WERI-Rb-1 (cell line): ENCODE results near the gene PITPNM2.

Experiments
- DNase-seq: peaks from one replicate; pipeline ENCODE4 v3.0.0-alpha.2; 2020
- H3K27ac ChIP-seq: fragments of 250-450 bp; sonication (Bioruptor Pico); 2 replicates; pipeline ENCODE4 v1.5.1; 2020; ENCODE audit warnings: mild to moderate bottlenecking, moderate library complexity
- H3K27me3 ChIP-seq: fragments of 250-450 bp; sonication (Bioruptor Pico); 2 replicates; pipeline ENCODE4 v1.5.1; 2021; ENCODE audit warnings: mild to moderate bottlenecking, low read depth, moderate library complexity; ENCODE audit not compliant: insufficient read depth, severe bottlenecking
- H3K36me3 ChIP-seq: fragments of 250-450 bp; sonication (Bioruptor Pico); 2 replicates; pipeline ENCODE4 v1.5.1; 2020; ENCODE audit warnings: mild to moderate bottlenecking, moderate library complexity
- H3K4me3 ChIP-seq: 2 replicates; pipeline ENCODE4 v1.5.1; 2011; ENCODE audit warnings: low read depth, mild to moderate bottlenecking, control low read depth, low read length
- H3K9me3 ChIP-seq: fragments of 250-450 bp; sonication (Bioruptor Pico); 2 replicates; pipeline ENCODE4 v1.5.1; 2021; ENCODE audit warnings: mild to moderate bottlenecking, moderate library complexity; ENCODE audit not compliant: severe bottlenecking
- CTCF ChIP-seq: IDR thresholded peaks from 2 replicates; pipeline ENCODE4 v1.5.1; 2011; ENCODE audit warnings: low read depth, mild to moderate bottlenecking, control low read depth, inconsistent platforms, low read length

Gene PITPNM2

GRCh38 chr12:123122626-123123025, 28.3 kb downstream of the PITPNM2 start:
- Histone ChIP-seq H3K4me3 (no peak overlapping the region), H3K27ac (no peak overlapping the region), H3K9me3 (no peaks in the 10 kb centered on the region), H3K36me3 (no peaks in the 10 kb centered on the region), H3K27me3 (no peaks in the 10 kb centered on the region)
- TF ChIP-seq CTCF = no peak
- DNase-seq = no peak

- Histone ChIP-seq H3K27me3 (no peaks in the 10 kb centered on the region), H3K9me3 (no peaks in the 10 kb centered on the region), H3K27ac (no peak overlapping the region), H3K36me3 (no peaks in the 10 kb centered on the region), H3K4me3 (no peak overlapping the region)
- no peak for DNase-seq
- TF ChIP-seq CTCF = no peak
These were observed 29.2 kb downstream of the PITPNM2 start for GRCh38 chr12:123121670-123122069.

- no peaks in the 10 kb centered on the region for H3K9me3 ChIP-seq
- H3K27ac ChIP-seq = no peak overlapping the region
These were observed 30.3 kb downstream of the PITPNM2 start for GRCh38 chr12:123120452-123121166.

GRCh38 chr12:123119808-123120207, 31.1 kb downstream of the PITPNM2 start:
- DNase-seq = no peak
- no peak overlapping the region for H3K4me3 ChIP-seq
- no peaks in the 10 kb centered on the region for H3K9me3 ChIP-seq
- no peak overlapping the region for H3K27ac ChIP-seq
- H3K27me3 ChIP-seq = no peaks in the 10 kb centered on the region
- TF ChIP-seq CTCF = no peak
- no peaks in the 10 kb centered on the region for H3K36me3 ChIP-seq

More at GRCh38 chr12:123120452-123121166, 30.3 kb downstream of the PITPNM2 start:
- DNase-seq = no peak
- H3K36me3 ChIP-seq = no peaks in the 10 kb centered on the region
- H3K27me3 ChIP-seq = no peaks in the 10 kb centered on the region
- TF ChIP-seq CTCF = no peak
- H3K4me3 ChIP-seq = no peak overlapping the region

GRCh38 chr12:123118497-123118896, 32.4 kb downstream of the PITPNM2 start:
- Histone ChIP-seq H3K4me3 (no peak overlapping the region), H3K27ac (no peak overlapping the region), H3K27me3 (no peaks in the 10 kb centered on the region), H3K36me3 (no peaks in the 10 kb centered on the region), H3K9me3 (no peaks in the 10 kb centered on the region)
- TF ChIP-seq CTCF = no peak
- no peak for DNase-seq
